Measurements from ENCODE around the gene MVB12B.

- no peak for TF ChIP-seq EZH2 (IDR thresholded peaks at IDR 0.05; ENCODE audit: low read length, missing control alignments)
- TF ChIP-seq CTCF (conservative IDR thresholded peaks at IDR 0.05 in 1 of 2, IDR thresholded peaks at IDR 0.05 in 1 of 2; ENCODE audit: low read depth in 1 of 2, low read length in 2 of 2), result no peak
These were observed 163.6 kb downstream of the MVB12B start for GRCh38 chr9:126490214-126490631.

All from fibroblast of lung (primary cell).